ENCODE measurements around the gene RTN4R. TPM values are rescaled to one million over a fixed set of nuclear protein-coding genes. Genes with fewer than 3 reads are reported as not detected.

The RTN4R gene
- total and polyA plus RNA-seq, 2 of the 4 experiments (the other 2 are of a cell fraction), result 0.18 to 0.94 TPM

GRCh38 chr22:20205964-20206708 is 62.0 kb downstream of the RTN4R start:
- BruUV-seq (replicated peaks), result no TSS peak
- peak overlapping the region; percentile 89 for H2AFZ ChIP-seq (replicated peaks; ENCODE audit: low read length, poor library complexity)

More at GRCh38 chr22:20205964-20206708, 62.0 kb downstream of the RTN4R start:
- Histone ChIP-seq H2AK5ac (ENCODE audit: low read depth, low read length) (peak overlapping the region; percentile 59), H3K56ac (ENCODE audit: extremely low read depth, insufficient read depth, low read length) (peak overlapping the region; percentile 90), H2BK5ac (ENCODE audit: low read depth, low read length, poor library complexity, severe bottlenecking) (peak overlapping the region; percentile 84), H4K20me1 (ENCODE audit: insufficient read depth, low read length) (no peaks in the 10 kb centered on the region), H2BK20ac (ENCODE audit: low read depth, low read length) (peak overlapping the region; percentile 77), H2AK9ac (replicated peaks; ENCODE audit: low read depth, low read length, poor library complexity) (peak overlapping the region; percentile 100), H3K4me1 (ENCODE audit: control insufficient read depth, insufficient read depth, low read length) (peaks cover 20% of the 10 kb centered on the region), H2BK15ac (ENCODE audit: low read depth, low read length) (peak overlapping the region; percentile 33; the same call in 1 of the 3 replicates), H3K79me1 (ENCODE audit: low read depth in 1 of 2, low read length in 2 of 2) (peaks cover 0 to 20% of the 10 kb centered on the region in 2 experiments; a peak in 3 of 4 replicates), H3K9ac (ENCODE audit: low read depth, low read length) (peak overlapping the region; percentile 90), H3K9me3 (ENCODE audit: control insufficient read depth, insufficient read depth, low read length) (no peaks in the 10 kb centered on the region), H4K8ac (ENCODE audit: low read depth in 2 of 2, low read length in 2 of 2) (peak overlapping the region; percentile 95), H3K18ac (ENCODE audit: low read depth, low read length) (peak overlapping the region; percentile 71), H4K91ac (ENCODE audit: insufficient read depth, low read depth, low read length) (peak overlapping the region; percentile 81), H4K5ac (ENCODE audit: low read depth, low read length) (peak overlapping the region; percentile 92), H3K27ac (ENCODE audit: insufficient read depth, low read length) (peak overlapping the region; percentile 91), H3K4me2 (ENCODE audit: low read depth, low read length) (peak overlapping the region; percentile 88), H2BK120ac (ENCODE audit: low read depth, low read length) (peak overlapping the region; percentile 72), H3K14ac (replicated peaks; ENCODE audit: low read depth, low read length) (peak overlapping the region; percentile 95), H3K27me3 (ENCODE audit: control insufficient read depth, insufficient read depth, low read length) (peaks cover 5% of the 10 kb centered on the region; the same call in 1 of the 2 replicates), H3K9me1 (ENCODE audit: insufficient read depth, low read length) (peaks cover 18% of the 10 kb centered on the region), H3K4me3 (ENCODE audit: insufficient read depth, low read depth, low read length) (peak overlapping the region; percentile 79), H3K36me3 (ENCODE audit: control insufficient read depth, insufficient read depth, low read length) (no peaks in the 10 kb centered on the region), H3K23ac (ENCODE audit: low read depth, low read length) (peak overlapping the region; percentile 89; the same call in 1 of the 2 replicates), H3K4ac (ENCODE audit: low read depth, low read length) (peak overlapping the region; percentile 92)
- peak; percentile 63 for DNase-seq
- ChIA-PET POLR2A (ENCODE audit: unreplicated experiment) (no interaction called here), CTCF (no interaction called here)
- WGBS, 2 experiments (ENCODE audit: extremely low coverage in 2 of 2, insufficient read length in 1 of 2), result 8% methylated on average over 5 of the region's 12 CpGs; no CpG with 5 or more reads in 1 of the 2 experiments
- in situ Hi-C loops (cut with MboI; ENCODE audit: low sequenced_read_pairs), result no loop called here
- dilution Hi-C loops (cut with HindIII; ENCODE audit: low sequenced_read_pairs, unreplicated experiment), result no loop called here
- ATAC-seq (ENCODE audit: low read depth), result peak; percentile 93
- intact Hi-C loops (cut with micrococcal nuclease), result no loop called here
- TF ChIP-seq FOS (IDR thresholded peaks at IDR 0.05; ENCODE audit: low read depth, low read length) (no peak), POLR2A (IDR thresholded peaks at IDR 0.05; ENCODE audit: low read depth, low read length) (0 out of 2 replicates have a peak, but pooled peaks have one; percentile 32)

All from IMR-90 (cell line).